Bronchial epithelial cell (primary cell): ENCODE results near the gene CTU1. TPM values are rescaled to one million over a fixed set of nuclear protein-coding genes. Genes with fewer than 3 reads are reported as not detected.

Experiments used
- DNase-seq: peaks from one replicate; pipeline ENCODE4 v3.0.0-alpha.2; 2010; ENCODE audit warnings: low read depth
- FAIRE-seq: peaks from 2 replicates; lab custom pipeline; 2011; peaks lifted over from hg19 to GRCh38; lab: Jason Lieb, UNC
- H3K27me3 ChIP-seq: 2 replicates; pipeline ENCODE4 v1.5.1; 2011; ENCODE audit warnings: low read length; ENCODE audit not compliant: control insufficient read depth, insufficient read depth
- H3K36me3 ChIP-seq: 2 replicates; pipeline ENCODE4 v1.5.1; 2011; ENCODE audit warnings: low read length; ENCODE audit not compliant: control insufficient read depth, insufficient read depth
- H3K4me3 ChIP-seq: 2 replicates; pipeline ENCODE4 v1.5.1; 2011; ENCODE audit warnings: mild to moderate bottlenecking, low read depth, low read length, control low read depth
- total RNA-seq: library from RNA; depleted of rRNA; stranded (reverse); fragments of >200 nt; gene quantifications from 2 replicates; pipeline ENCODE4 v1.2.1, GENCODE V29; 2014
- TF ChIP-seq, protein P1 (sequence below): IDR thresholded peaks from 2 replicates; pipeline ENCODE4 v1.5.1; 2011; ENCODE audit warnings: mild to moderate bottlenecking, moderate library complexity, low read length, control low read depth, inconsistent platforms; ENCODE audit not compliant: insufficient read depth, severe bottlenecking

The CTU1 gene
- total RNA-seq, 1 donor from 2014 or later, result 7.6 TPM

DNA sequence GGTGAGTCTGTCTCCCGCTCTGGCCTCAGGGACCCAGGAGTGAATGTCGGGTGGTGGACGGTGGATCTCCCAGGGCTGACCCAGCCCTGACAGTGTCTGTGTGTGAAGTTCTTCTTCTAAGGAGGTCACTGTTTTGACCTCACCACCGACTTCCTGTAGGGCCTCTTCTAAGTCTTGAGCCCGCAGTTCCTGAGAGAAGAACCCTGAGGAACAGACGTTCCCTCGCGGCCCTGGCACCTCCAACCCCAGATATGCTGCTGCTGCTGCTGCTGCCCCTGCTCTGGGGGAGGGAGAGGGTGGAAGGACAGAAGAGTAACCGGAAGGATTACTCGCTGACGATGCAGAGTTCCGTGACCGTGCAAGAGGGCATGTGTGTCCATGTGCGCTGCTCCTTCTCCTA, 33.9 kb upstream of the CTU1 start, which contains the start of gene SIGLEC7:
SIGLEC7 (plus strand) TSS at position 183 of the 400 bp plus-strand sequence; CDS start at position 252, 69 bp downstream.
- H3K4me3 ChIP-seq, result no peak within 1 kb of the TSS
- H3K27me3 ChIP-seq, result no peaks in the 10 kb centered on the region
- FAIRE-seq (no peak), DNase-seq (no peak)
- H3K36me3 ChIP-seq, result no peaks in the 10 kb centered on the region
- TF ChIP-seq, protein P1, sequence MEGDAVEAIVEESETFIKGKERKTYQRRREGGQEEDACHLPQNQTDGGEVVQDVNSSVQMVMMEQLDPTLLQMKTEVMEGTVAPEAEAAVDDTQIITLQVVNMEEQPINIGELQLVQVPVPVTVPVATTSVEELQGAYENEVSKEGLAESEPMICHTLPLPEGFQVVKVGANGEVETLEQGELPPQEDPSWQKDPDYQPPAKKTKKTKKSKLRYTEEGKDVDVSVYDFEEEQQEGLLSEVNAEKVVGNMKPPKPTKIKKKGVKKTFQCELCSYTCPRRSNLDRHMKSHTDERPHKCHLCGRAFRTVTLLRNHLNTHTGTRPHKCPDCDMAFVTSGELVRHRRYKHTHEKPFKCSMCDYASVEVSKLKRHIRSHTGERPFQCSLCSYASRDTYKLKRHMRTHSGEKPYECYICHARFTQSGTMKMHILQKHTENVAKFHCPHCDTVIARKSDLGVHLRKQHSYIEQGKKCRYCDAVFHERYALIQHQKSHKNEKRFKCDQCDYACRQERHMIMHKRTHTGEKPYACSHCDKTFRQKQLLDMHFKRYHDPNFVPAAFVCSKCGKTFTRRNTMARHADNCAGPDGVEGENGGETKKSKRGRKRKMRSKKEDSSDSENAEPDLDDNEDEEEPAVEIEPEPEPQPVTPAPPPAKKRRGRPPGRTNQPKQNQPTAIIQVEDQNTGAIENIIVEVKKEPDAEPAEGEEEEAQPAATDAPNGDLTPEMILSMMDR, result no peak

DNA sequence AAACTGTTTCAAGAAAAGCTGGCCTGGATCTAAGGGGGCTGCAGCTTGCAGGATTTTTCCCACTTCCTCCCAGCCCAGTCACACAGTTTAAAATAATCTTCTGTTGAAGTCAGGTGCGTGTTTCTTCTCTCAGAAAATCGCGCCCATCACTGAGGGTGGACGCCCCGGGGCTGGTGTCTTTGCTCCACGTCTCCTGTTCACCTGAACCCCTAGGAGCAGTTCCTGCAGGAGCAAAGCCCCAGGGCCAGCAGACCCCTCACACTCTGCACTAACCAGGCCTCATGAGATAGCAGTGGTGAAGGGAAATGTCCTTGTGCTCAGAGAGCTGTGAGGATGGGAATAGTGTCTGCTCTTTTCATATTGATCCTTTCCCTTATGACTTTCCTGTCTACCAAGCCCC, 33.0 kb upstream of the CTU1 start:
- no peak for DNase-seq
- no peaks in the 10 kb centered on the region for H3K27me3 ChIP-seq
- no peak overlapping the region for H3K4me3 ChIP-seq
- TF ChIP-seq, protein P1, result no peak
- FAIRE-seq, result no peak
- no peaks in the 10 kb centered on the region for H3K36me3 ChIP-seq

DNA sequence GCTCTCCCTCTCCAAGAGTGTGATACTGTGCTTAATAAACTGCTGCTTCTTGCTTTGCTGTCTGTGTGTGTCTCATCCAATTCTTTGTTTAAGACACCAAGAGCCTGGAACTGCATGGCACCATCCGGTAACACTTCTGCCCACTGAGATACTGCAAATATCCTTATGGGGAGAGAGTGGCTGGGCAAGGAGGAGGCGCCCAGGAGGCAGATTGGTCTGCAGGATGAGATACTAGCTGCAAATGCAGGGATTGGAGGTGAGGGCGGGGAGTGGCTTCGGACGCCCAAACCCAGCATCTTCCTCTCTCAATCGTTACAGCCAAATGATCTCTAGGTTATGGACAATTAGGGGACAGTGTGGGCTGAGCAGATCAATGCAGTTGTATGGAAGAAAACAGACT, 32.2 kb upstream of the CTU1 start:
- Histone ChIP-seq H3K36me3 (no peaks in the 10 kb centered on the region), H3K4me3 (no peak overlapping the region), H3K27me3 (no peaks in the 10 kb centered on the region)
- FAIRE-seq, result no peak
- TF ChIP-seq, protein P1, result no peak
- no peak for DNase-seq

DNA sequence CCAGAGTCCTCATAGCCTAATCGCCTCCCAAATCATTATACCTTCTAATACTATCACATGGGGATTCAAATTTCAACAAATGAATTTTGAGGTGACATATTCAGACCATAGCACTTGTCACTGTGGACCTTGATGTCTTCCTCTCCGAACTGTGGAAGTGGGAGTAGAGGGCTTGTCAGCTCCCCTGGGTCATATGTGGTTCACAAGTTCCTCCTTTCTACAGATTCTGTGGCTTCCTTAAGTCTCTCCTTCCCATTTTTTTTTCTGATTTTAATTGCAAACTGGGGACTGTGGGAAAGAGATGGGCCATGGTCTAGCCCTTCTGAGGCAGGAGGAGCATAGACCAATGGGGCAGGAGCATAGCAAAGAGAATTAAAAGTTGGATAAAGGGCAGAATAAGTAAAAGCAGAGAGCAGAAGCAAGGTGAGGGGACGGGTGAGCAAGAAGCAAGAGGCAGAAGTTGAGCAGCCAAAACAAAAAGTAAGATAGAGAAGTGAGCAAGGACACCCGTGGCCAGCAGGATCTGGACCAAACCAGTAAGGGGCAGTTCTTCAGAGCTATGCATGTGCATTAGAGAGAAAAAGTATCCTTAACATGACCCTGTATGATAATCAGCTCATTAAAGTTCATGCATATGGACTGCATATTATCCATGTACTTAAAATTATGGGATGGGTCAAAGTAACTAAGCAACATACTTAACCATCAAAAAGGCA, 31.2 kb upstream of the CTU1 start:
- FAIRE-seq, result no peak
- H3K27me3 ChIP-seq, result no peaks in the 10 kb centered on the region
- no peak overlapping the region for H3K4me3 ChIP-seq
- no peak for DNase-seq
- H3K36me3 ChIP-seq, result no peaks in the 10 kb centered on the region
- TF ChIP-seq, protein P1, result no peak

DNA sequence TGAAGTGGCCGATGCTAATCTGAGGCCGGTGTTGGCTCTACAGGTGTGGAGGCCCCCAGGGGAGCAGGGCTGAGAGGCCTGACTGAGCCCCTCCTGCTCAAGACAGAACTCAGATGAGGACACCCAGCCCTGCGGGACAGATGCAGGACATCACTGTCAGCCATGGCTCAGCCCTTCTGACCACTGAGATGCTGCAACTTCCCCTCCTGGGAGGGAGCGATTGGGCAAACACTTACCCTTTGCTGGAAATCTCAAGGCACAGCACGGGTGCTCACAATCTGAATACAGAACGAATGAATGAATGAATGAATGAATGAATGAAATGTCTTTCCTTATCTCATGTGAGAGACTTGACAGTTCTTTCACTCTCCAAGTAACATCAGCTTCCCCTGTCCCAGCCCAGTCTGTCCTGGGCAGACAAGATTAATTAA, 30.4 kb upstream of the CTU1 start:
- TF ChIP-seq, protein P1, result no peak
- peak; percentile 13 for FAIRE-seq
- H3K27me3 ChIP-seq, result no peaks in the 10 kb centered on the region
- H3K4me3 ChIP-seq, result no peak overlapping the region
- no peak for DNase-seq
- no peaks in the 10 kb centered on the region for H3K36me3 ChIP-seq
